Activated naive CD4-positive, alpha-beta T cell treated with anti-CD3 and anti-CD28 coated beads for 36 hours (primary cell): ENCODE measurements around the gene ENTPD3. TPM values are rescaled to one million over a fixed set of nuclear protein-coding genes. Genes with fewer than 3 reads are reported as not detected.
A peak's percentile ranks its signal among the peaks of the same experiment; 100 is the strongest.
"Not testable (repeated sequence)": the region's sequence is repeated elsewhere in the genome, so short reads cannot be mapped to it uniquely, and the experiment has no call there.

Experiments
- CTCF ChIA-PET: fragments of 350-600 bp; sonication (Branson Sonifier 250); formaldehyde crosslinking; loops from one replicate; lab custom pipeline; 2021; ENCODE audit warnings: antibody characterized with exemption; lab: Charles Lee
- DNase-seq: peaks from one replicate; pipeline ENCODE4 v3.0.0-alpha.2; 2020
- H3K27ac Mint-ChIP-seq: one replicate; pipeline ENCODE4 v1.8.0; 2021; ENCODE audit warnings: mild to moderate bottlenecking, mixed read lengths
- H3K27me3 Mint-ChIP-seq: one replicate; pipeline ENCODE4 v1.8.0; 2021; ENCODE audit warnings: low read depth, mixed read lengths
- H3K36me3 Mint-ChIP-seq: one replicate; pipeline ENCODE4 v1.8.0; 2021; ENCODE audit warnings: low read depth, mixed read lengths
- H3K4me1 Mint-ChIP-seq: one replicate; pipeline ENCODE4 v1.8.0; 2021; ENCODE audit warnings: low read depth, mixed read lengths
- H3K4me3 Mint-ChIP-seq: one replicate; pipeline ENCODE4 v1.8.0; 2021; ENCODE audit warnings: mild to moderate bottlenecking, moderate library complexity, mixed read lengths
- H3K9me3 Mint-ChIP-seq: one replicate; pipeline ENCODE4 v1.8.0; 2021; ENCODE audit warnings: mixed read lengths
- intact Hi-C: fragments of 100-400 bp; cut with micrococcal nuclease; formaldehyde crosslinking; loops from one replicate; pipeline ENCODE4 v1.15.1; 2023
- total RNA-seq, 2 experiments: library from RNA; stranded (reverse); gene quantifications; one replicate each; pipeline ENCODE4 v1.2.3, GENCODE V29; 2021

The ENTPD3 gene
- total RNA-seq, 2 experiments from 2014 or later: not detected

DNA sequence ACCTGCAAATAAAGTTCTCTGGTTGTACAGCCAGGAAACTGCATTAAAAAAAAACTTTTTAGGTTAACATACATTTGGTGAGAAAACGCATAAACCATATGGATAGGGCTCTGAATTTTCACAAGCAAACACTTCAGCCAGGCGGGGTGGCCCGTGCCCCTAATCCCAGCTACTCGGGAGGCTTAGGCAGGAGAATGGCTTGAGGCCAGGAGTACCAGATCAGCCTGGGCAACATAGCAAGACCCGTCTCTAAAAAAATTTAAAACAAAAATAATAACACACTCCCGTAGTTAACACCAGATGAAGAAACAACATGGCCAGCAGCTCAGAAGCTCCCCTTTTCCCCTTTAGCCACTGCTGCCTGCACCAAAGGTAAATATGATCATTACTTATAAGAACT is 66.9 kb downstream of the ENTPD3 start:
- no peak for DNase-seq
- CTCF ChIA-PET: interaction anchor here (0.8 to 1.3 kb wide), 3 partner anchors 52 to 262 kb away, joined by 3 to 5 read pairs (median 3); partner anchors contain the start of genes EIF1B and ZNF620

DNA sequence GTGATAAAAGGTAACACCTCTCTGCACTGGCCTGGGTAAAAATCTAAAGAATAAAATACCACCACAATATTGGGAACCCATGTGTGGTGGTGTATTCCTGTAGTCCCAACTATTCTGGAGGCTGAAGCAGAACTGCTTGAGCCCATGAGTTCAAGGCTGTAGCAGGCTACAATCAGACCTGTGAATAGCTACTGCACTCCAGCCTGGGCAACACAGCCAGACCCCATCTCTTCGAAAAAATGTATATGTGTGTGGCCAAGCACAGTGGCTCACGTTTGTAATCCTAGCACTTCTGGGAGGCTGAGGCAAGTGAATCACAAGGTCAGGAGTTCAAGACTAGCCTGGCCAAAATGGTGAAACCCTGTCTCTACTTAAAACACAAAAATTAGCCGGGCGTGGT is 68.3 kb downstream of the ENTPD3 start:
- Mint-ChIP-seq H3K36me3 (peaks cover 31% of the 10 kb centered on the region), H3K27me3 (no peaks in the 10 kb centered on the region), H3K4me3 (peak overlapping the region; percentile 85), H3K27ac (no peak overlapping the region), H3K9me3 (no peaks in the 10 kb centered on the region), H3K4me1 (peaks cover 46% of the 10 kb centered on the region)
- no peak for DNase-seq
- intact Hi-C loops: loop anchor here (10.0 kb wide), 1 partner anchor 1191 kb away; no protein-coding TSS in a partner anchor
- CTCF ChIA-PET: interaction anchor here (0.6 to 0.7 kb wide), 2 partner anchors 640 to 1959 kb away, joined by 3 read pairs; no protein-coding TSS in a partner anchor

More for the DNA sequence above, 66.9 kb downstream of the ENTPD3 start:
- peaks cover 34% of the 10 kb centered on the region for H3K4me1 Mint-ChIP-seq
- no peaks in the 10 kb centered on the region for H3K27me3 Mint-ChIP-seq
- no peaks in the 10 kb centered on the region for H3K9me3 Mint-ChIP-seq
- H3K4me3 Mint-ChIP-seq: peak overlapping the region; percentile 93
- H3K36me3 Mint-ChIP-seq: peaks cover 23% of the 10 kb centered on the region
- intact Hi-C loops: loop anchor here (1.0 to 10.0 kb wide), 10 partner anchors 23 to 1508 kb away; partner anchors contain the start of genes CTNNB1, EIF1B, RPSA and ULK4
- no peak overlapping the region for H3K27ac Mint-ChIP-seq

GRCh38 chr3:40456279-40456939 is 69.4 kb downstream of the ENTPD3 start:
- CTCF ChIA-PET: interaction anchor here (1.1 kb wide), 1 partner anchor 148 kb away, joined by 3 read pairs; no protein-coding TSS in a partner anchor

DNA sequence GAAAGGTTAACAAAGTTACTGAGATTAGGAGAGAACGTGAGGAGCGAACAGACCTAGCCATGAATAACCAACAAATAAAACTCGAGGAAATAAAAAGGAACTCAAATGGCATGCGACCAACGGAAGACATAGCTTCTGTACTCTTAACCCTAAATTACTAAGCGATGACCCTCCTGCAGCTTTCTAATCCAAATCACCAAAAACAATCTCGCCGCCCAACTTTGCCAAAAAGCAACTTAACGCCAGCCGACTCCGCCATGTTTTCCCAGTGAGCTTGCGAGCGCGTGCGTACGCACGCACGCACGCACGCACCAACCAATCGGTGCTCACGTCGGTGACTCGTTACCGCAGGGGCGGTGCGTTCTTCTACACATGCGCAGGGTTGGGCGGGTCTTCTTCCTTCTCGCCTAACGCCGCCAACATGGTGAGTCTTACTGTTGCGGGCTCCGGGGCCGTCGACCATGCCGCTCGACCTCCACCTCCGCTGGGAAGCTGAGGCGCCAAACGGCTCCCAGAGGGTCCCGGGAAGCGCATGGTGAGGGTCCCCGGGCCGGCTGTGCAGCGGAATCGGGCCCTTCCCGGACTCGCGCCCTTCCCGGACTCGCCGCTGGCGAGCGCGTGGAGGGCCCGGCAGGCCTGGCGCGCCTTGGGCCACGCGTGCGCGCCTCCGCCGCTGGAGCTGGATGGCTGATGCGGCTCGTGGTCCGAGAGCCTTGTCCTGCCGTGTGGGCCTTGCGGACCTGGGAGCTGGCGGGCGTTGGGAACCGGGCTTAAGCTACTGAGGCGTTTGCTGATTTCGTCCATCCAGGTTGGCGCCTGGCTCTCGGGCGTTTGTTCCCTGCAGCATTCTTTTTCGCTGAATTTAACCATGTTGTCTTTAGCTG is 70.2 kb downstream of the ENTPD3 start, which contains the start of gene RPL14:
RPL14 (plus strand) TSS at position 400 of the 884 bp plus-strand sequence; CDS start at position 533, 133 bp downstream.
- no peaks in the 10 kb centered on the region for H3K27me3 Mint-ChIP-seq
- intact Hi-C loops: loop anchor here (1.0 to 10.0 kb wide), 4 partner anchors 68 to 1192 kb away; partner anchors contain the start of gene EIF1B
- CTCF ChIA-PET: interaction anchor here (1.1 kb wide), 1 partner anchor 148 kb away, joined by 3 read pairs; no protein-coding TSS in a partner anchor
- H3K4me1 Mint-ChIP-seq: peaks cover 53% of the 10 kb centered on the region
- H3K4me3 Mint-ChIP-seq: peak within 1 kb of the TSS; percentile 85
- peaks cover 42% of the 10 kb centered on the region for H3K36me3 Mint-ChIP-seq
- no peaks in the 10 kb centered on the region for H3K9me3 Mint-ChIP-seq
- peak; percentile 96 for DNase-seq
- peak within 1 kb of the TSS; percentile 87 for H3K27ac Mint-ChIP-seq

More at GRCh38 chr3:40456279-40456939, 69.4 kb downstream of the ENTPD3 start:
- DNase-seq: no peak
- intact Hi-C loops: loop anchor here (10.0 kb wide), 1 partner anchor 1192 kb away; no protein-coding TSS in a partner anchor
- H3K9me3 Mint-ChIP-seq: no peaks in the 10 kb centered on the region
- H3K36me3 Mint-ChIP-seq: peaks cover 38% of the 10 kb centered on the region
- H3K27me3 Mint-ChIP-seq: no peaks in the 10 kb centered on the region
- peaks cover 52% of the 10 kb centered on the region for H3K4me1 Mint-ChIP-seq
- peak overlapping the region; percentile 87 for H3K27ac Mint-ChIP-seq
- peak overlapping the region; percentile 85 for H3K4me3 Mint-ChIP-seq

- H3K27ac Mint-ChIP-seq: peak overlapping the region; percentile 80
- H3K4me3 Mint-ChIP-seq: peak overlapping the region; percentile 85
- intact Hi-C loops: loop anchor here (10.0 kb wide), 1 partner anchor 1194 kb away; no protein-coding TSS in a partner anchor
- H3K4me1 Mint-ChIP-seq: peaks cover 48% of the 10 kb centered on the region
- H3K36me3 Mint-ChIP-seq: peaks cover 50% of the 10 kb centered on the region
- CTCF ChIA-PET: interaction anchor here (0.7 kb wide), 1 partner anchor 66 kb away, joined by 3 read pairs; the partner anchor contains the start of gene ZNF621
- no peaks in the 10 kb centered on the region for H3K27me3 Mint-ChIP-seq
- no peaks in the 10 kb centered on the region for H3K9me3 Mint-ChIP-seq
- no peak for DNase-seq
Measured at GRCh38 chr3:40458473-40458872, 71.5 kb downstream of the ENTPD3 start.

GRCh38 chr3:40460481-40460880 is 73.5 kb downstream of the ENTPD3 start:
- intact Hi-C loops, CTCF ChIA-PET, H3K9me3 Mint-ChIP-seq, H3K4me3 Mint-ChIP-seq, DNase-seq, H3K27me3 Mint-ChIP-seq: not testable (repeated sequence)
- peak overlapping the region; percentile 72 for H3K27ac Mint-ChIP-seq
- peaks cover 65% of the 10 kb centered on the region for H3K36me3 Mint-ChIP-seq
- peaks cover 51% of the 10 kb centered on the region for H3K4me1 Mint-ChIP-seq

- Mint-ChIP-seq H3K4me3 (no peak overlapping the region), H3K27ac (peak overlapping the region; percentile 30), H3K9me3 (no peaks in the 10 kb centered on the region), H3K4me1 (peaks cover 49% of the 10 kb centered on the region), H3K27me3 (no peaks in the 10 kb centered on the region), H3K36me3 (peaks cover 71% of the 10 kb centered on the region)
- intact Hi-C loops: no loop called here
- CTCF ChIA-PET: no interaction called here
- no peak for DNase-seq
Measured at GRCh38 chr3:40461161-40461560, 74.2 kb downstream of the ENTPD3 start.

DNA sequence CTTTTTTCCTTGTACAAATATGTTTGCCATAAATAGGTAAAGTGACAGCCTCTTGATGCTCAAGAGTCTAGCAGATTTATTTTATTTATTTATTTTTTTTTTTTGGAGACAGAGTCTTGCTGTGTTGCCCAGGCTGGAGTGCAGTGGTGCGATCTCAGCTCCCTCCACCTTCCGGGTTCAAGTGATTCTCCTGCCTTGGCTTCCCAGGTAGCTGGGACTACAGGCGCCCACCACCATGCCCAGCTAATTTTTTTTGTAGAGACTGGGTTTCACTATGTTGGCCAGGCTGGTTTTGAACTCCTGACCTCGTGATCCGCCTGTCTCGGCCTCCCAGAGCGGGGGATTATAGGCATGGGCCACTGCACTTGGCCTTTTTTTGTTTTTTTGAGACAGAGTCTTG is 75.9 kb downstream of the ENTPD3 start:
- intact Hi-C loops, H3K4me3 Mint-ChIP-seq, H3K27me3 Mint-ChIP-seq, CTCF ChIA-PET, DNase-seq, H3K9me3 Mint-ChIP-seq: not testable (repeated sequence)
- peaks cover 45% of the 10 kb centered on the region for H3K4me1 Mint-ChIP-seq
- peaks cover 68% of the 10 kb centered on the region for H3K36me3 Mint-ChIP-seq
- peak overlapping the region; percentile 18 for H3K27ac Mint-ChIP-seq

- Mint-ChIP-seq H3K27ac (no peak overlapping the region), H3K36me3 (peaks cover 65% of the 10 kb centered on the region), H3K4me1 (peaks cover 40% of the 10 kb centered on the region), H3K27me3 (no peaks in the 10 kb centered on the region), H3K9me3 (no peaks in the 10 kb centered on the region), H3K4me3 (no peak overlapping the region)
- CTCF ChIA-PET: no interaction called here
- DNase-seq: no peak
- intact Hi-C loops: no loop called here
Measured at GRCh38 chr3:40463579-40463978, 76.6 kb downstream of the ENTPD3 start.

DNA sequence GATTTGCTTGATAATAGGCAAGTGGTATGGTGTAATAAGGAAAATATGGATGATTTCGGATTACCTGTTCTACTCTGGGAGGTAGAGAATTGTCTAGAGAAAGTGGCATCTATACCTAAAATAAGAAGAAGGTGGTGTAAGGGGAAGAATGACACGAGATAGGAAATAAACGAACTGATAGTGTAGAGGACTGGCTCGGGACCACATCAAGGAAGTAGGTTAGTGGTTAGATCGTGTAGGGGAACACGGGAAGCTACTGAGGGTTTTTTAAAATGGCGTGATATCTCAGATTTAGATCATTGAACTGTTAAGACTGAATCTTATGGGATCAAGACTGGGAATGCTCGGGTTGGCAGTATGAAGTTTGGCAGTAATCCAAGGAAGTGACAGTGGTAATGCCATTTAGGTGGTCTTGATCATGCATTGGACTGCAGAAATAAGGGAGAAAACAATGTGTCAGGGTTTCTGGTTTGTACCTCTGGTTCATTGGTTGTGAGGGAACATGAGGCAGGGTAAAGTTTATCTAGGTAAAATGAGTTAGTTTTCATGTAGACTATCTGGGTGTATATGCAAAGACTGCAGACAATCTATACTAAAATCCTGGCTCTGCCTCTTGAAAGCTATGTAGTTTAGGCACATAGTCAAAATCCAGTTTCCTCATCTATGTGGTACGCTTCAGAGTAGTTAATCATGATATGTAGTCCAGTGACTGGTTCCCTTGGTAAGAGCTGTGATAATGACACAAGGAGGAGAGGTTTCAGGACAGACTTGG is 77.5 kb downstream of the ENTPD3 start:
- intact Hi-C loops: no loop called here
- H3K9me3 Mint-ChIP-seq: no peaks in the 10 kb centered on the region
- peaks cover 56% of the 10 kb centered on the region for H3K36me3 Mint-ChIP-seq

DNA sequence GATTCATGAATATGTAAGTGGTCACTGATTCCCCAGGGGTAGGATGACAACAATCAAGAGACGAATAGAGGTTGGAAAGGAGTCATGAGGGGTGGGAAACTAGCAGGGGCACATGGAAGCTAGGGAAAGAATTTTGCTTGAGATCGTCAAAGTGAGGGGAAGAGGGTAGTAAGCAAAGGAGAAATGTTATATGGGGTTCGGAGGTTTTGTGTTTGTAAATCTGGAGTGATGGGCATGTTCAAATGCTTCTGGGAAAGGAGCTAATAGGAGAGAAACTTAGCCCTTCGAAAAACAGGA is 78.1 kb downstream of the ENTPD3 start:
- Mint-ChIP-seq H3K4me3 (no peak overlapping the region), H3K27me3 (no peaks in the 10 kb centered on the region), H3K9me3 (no peaks in the 10 kb centered on the region), H3K4me1 (peaks cover 28% of the 10 kb centered on the region), H3K27ac (no peak overlapping the region), H3K36me3 (peaks cover 56% of the 10 kb centered on the region)
- CTCF ChIA-PET: no interaction called here
- intact Hi-C loops: no loop called here
- DNase-seq: no peak

More for the DNA sequence above, 77.5 kb downstream of the ENTPD3 start:
- CTCF ChIA-PET: interaction anchor here (0.6 kb wide), 1 partner anchor 113 kb away, joined by 4 read pairs; no protein-coding TSS in a partner anchor
- Mint-ChIP-seq H3K4me3 (no peak overlapping the region), H3K4me1 (peaks cover 31% of the 10 kb centered on the region), H3K27ac (peak overlapping the region; percentile 14), H3K27me3 (no peaks in the 10 kb centered on the region)
- DNase-seq: no peak
